K562 (cell line): ENCODE data around the gene RASD2. TPM values are rescaled to one million over a fixed set of nuclear protein-coding genes. Genes with fewer than 3 reads are reported as not detected.

Experiments used
- ARID1B ChIP-seq: fragments of 450-650 bp; IDR thresholded peaks from 2 replicates; pipeline ENCODE4 v1.6.1; 2016; ENCODE audit warnings: antibody characterized with exemption, mild to moderate bottlenecking, inconsistent platforms
- ATF7 ChIP-seq: fragments of 450-650 bp; IDR thresholded peaks from 2 replicates; pipeline ENCODE4 v1.7.1; 2014; ENCODE audit warnings: mild to moderate bottlenecking, moderate library complexity
- BRD9 ChIP-seq: fragments of 450-650 bp; IDR thresholded peaks from 2 replicates; pipeline ENCODE4 v1.6.1; 2018; ENCODE audit warnings: low read depth; ENCODE audit not compliant: partially characterized antibody
- DACH1 ChIP-seq: fragments of 450-650 bp; IDR thresholded peaks from 2 replicates; pipeline ENCODE4 v1.6.1; 2018; ENCODE audit not compliant: partially characterized antibody
- ELK1 ChIP-seq: sonication (generic); formaldehyde crosslinking; IDR thresholded peaks from 2 replicates; pipeline ENCODE4 v1.8.1; 2022; ENCODE audit warnings: missing genetic modification reagents
- GATAD2B ChIP-seq: fragments of 450-650 bp; IDR thresholded peaks from 2 replicates; pipeline ENCODE4 v1.6.1; 2017; ENCODE audit warnings: mild to moderate bottlenecking, borderline replicate concordance
- IRF2 ChIP-seq: sonication (generic); formaldehyde crosslinking; IDR thresholded peaks from 2 replicates; pipeline ENCODE4 v1.8.1; 2022; ENCODE audit warnings: mild to moderate bottlenecking, missing genetic modification reagents
- KDM4B ChIP-seq, 2 experiments: fragments of 450-650 bp in 1 of 2; sonication (generic) in 1 of 2; IDR thresholded peaks; 2 replicates each; pipeline ENCODE4 v1.6.1; 2016 to 2017; ENCODE audit warnings: borderline replicate concordance in 2 of 2, antibody characterized with exemption in 1 of 2, low read depth in 1 of 2, mild to moderate bottlenecking in 1 of 2
- MAZ ChIP-seq, 2 experiments: fragments of 450-650 bp in 1 of 2; sonication (generic) in 1 of 2; formaldehyde crosslinking; IDR thresholded peaks in 1 of 2; conservative IDR thresholded peaks in 1 of 2; 2 replicates each; pipeline versions ENCODE4 v1.4.0 to v1.5.0; 2020; ENCODE audit warnings: mild to moderate bottlenecking in 1 of 2, missing genetic modification reagents in 1 of 2
- MEF2A ChIP-seq: IDR thresholded peaks from 2 replicates; pipeline ENCODE4 v1.6.1; 2011; ENCODE audit warnings: low read depth, mild to moderate bottlenecking, low read length, moderate library complexity; ENCODE audit not compliant: control insufficient read depth
- NCOA6 ChIP-seq: fragments of 450-650 bp; IDR thresholded peaks from 2 replicates; pipeline ENCODE4 v1.6.1; 2017; ENCODE audit warnings: mild to moderate bottlenecking
- NONO ChIP-seq, 2 experiments: fragments of 200-400 bp in 1 of 2; fragments of 450-650 bp in 1 of 2; formaldehyde crosslinking in 1 of 2; IDR thresholded peaks; 2 replicates each; pipeline ENCODE4 v1.6.1; 2017; ENCODE audit warnings: low read depth in 2 of 2, mild to moderate bottlenecking in 2 of 2, moderate library complexity in 2 of 2, low read length in 1 of 2
- PTBP1 ChIP-seq: fragments of 200-400 bp; formaldehyde crosslinking; IDR thresholded peaks from 2 replicates; pipeline ENCODE4 v1.6.1; 2017; ENCODE audit warnings: low read depth, low read length
- RNF2 ChIP-seq: sonication (generic); IDR thresholded peaks from 2 replicates; pipeline ENCODE4 v1.6.1; 2016
- SAFB ChIP-seq: fragments of 200-400 bp; formaldehyde crosslinking; IDR thresholded peaks from 2 replicates; pipeline ENCODE4 v1.6.1; 2017; ENCODE audit warnings: low read depth, low read length, borderline replicate concordance
- SAP30 ChIP-seq: fragments of 200-600 bp; sonication (generic); IDR thresholded peaks from 2 replicates; pipeline ENCODE4 v1.6.1; 2012; ENCODE audit warnings: borderline replicate concordance, low read depth, mild to moderate bottlenecking, moderate library complexity, low read length, control low read depth, inconsistent platforms; ENCODE audit not compliant: insufficient read depth, poor library complexity, severe bottlenecking
- SIRT6 ChIP-seq: IDR thresholded peaks from one replicate; pipeline ENCODE4 v1.6.1; 2012; ENCODE audit warnings: low read depth, mild to moderate bottlenecking, control low read depth, inconsistent platforms, low read length, moderate library complexity
- ZNF274 ChIP-seq: IDR thresholded peaks from 2 replicates; pipeline ENCODE4 v1.6.1; 2011; ENCODE audit warnings: low read depth, mild to moderate bottlenecking, low read length, moderate library complexity, borderline replicate concordance
- polyA plus RNA-seq, 8 experiments: library from polyadenylated mRNA; depleted of rRNA in 4 of 8; stranded (reverse) in 5 of 8; unstranded in 3 of 8; fragments of >200 nt; fragmentation: Nextera tagmentation in 2 of 8; fragmentation: Illumina TruSeq in 1 of 8; extraction: Ambion mirVana in 2 of 8; extraction: Trizol in 1 of 8; gene quantifications; 2 replicates each; pipeline versions ENCODE4 v1.2.1 to v1.2.3, GENCODE V29; 2011 to 2014; ENCODE audit warnings: inconsistent platforms in 1 of 8, missing spikeins in 1 of 8
- total RNA-seq, 7 experiments: library from RNA; depleted of rRNA in 6 of 7; stranded (reverse); fragments of >200 nt in 6 of 7; fragmentation: Illumina TruSeq in 2 of 7; extraction: Trizol in 2 of 7; gene quantifications; 2 replicates each; pipeline versions ENCODE4 v1.2.1 to v1.2.3, GENCODE V29; 2011 to 2021; ENCODE audit warnings: low replicate concordance in 1 of 7
- TF ChIP-seq, protein P1 (sequence below): fragments of 450-650 bp; formaldehyde crosslinking; IDR thresholded peaks from 2 replicates; pipeline ENCODE4 v1.4.0; 2020; ENCODE audit warnings: mild to moderate bottlenecking
- TF ChIP-seq, protein P2 (sequence below), 2 experiments: fragments of 450-650 bp in 1 of 2; sonication (generic) in 1 of 2; formaldehyde crosslinking in 1 of 2; IDR thresholded peaks in 1 of 2; conservative IDR thresholded peaks in 1 of 2; 2 replicates each; pipeline versions ENCODE4 v1.6.1 to v1.8.1; 2016 to 2023; ENCODE audit warnings: mild to moderate bottlenecking in 2 of 2, moderate library complexity in 2 of 2, inconsistent platforms in 1 of 2, missing genetic modification reagents in 1 of 2

RASD2 gene
- total and polyA plus RNA-seq, 9 of the 15 experiments (the other 6 are each of a cell fraction or from before 2014, with no cell fraction given) = 0.05 TPM; not detected in 8

DNA sequence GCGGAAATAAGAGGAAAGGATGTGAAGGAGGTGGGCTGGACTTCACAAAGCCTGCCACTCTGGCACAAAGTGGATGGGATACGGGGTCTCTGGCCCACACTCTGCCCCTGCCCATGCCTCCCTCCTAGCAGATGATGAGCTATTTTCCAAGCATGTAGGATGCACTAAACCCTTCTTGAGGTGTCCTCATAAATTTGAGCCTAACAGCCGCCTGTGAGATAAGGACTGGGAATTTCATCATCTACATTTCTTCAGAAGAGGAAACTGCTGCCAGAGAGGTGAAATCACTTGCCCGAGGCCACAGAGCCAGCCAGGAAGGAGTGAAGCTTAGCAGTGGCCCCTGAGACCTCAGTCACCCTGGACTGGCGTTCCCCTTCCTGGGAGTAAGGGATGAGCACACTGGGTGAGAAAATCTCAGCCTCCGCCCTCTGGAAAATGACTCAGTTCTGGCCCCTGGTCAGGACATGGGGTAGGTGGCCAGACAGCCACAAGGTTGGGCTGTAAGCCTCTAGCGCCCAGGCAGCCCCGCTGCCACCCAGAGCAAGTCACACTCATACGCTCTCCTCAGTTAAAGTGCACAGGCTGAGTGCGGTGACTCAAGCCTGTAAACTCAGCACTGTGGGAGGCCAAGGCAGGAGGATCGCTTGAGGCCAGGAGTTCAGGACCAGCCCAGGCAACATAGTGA lies 48.6 kb downstream of the RASD2 start (continued):
- TF ChIP-seq ELK1 (CRISPR knock-in tag) = no peak
- no peak; the same call in 1 of the 2 replicates for TF ChIP-seq ATF7
- no peak for TF ChIP-seq PTBP1
- no peak for TF ChIP-seq NCOA6
- no peak for TF ChIP-seq GATAD2B
- no peak for TF ChIP-seq NONO (IDR thresholded peaks at IDR 0.05; ENCODE audit: low read depth in 2 of 2, low read length in 1 of 2)
- TF ChIP-seq RNF2 = no peak
- TF ChIP-seq ARID1B = peak; percentile 44; the same call in 1 of the 2 replicates
- TF ChIP-seq KDM4B (IDR thresholded peaks at IDR 0.05; ENCODE audit: borderline replicate concordance in 2 of 2, low read depth in 1 of 2) = no peak
- no peak for TF ChIP-seq MEF2A
- TF ChIP-seq SAP30 = no peak
- TF ChIP-seq DACH1 = no peak
- TF ChIP-seq IRF2 (CRISPR knock-in tag) = no peak
- TF ChIP-seq MAZ (CRISPR knock-in tag; conservative IDR thresholded peaks at IDR 0.05 in 1 of 2, IDR thresholded peaks at IDR 0.05 in 1 of 2) = 0 out of 4 replicates have a peak, but pooled peaks of 1 of the 2 experiments have one; percentile 13
- TF ChIP-seq, protein P1, sequence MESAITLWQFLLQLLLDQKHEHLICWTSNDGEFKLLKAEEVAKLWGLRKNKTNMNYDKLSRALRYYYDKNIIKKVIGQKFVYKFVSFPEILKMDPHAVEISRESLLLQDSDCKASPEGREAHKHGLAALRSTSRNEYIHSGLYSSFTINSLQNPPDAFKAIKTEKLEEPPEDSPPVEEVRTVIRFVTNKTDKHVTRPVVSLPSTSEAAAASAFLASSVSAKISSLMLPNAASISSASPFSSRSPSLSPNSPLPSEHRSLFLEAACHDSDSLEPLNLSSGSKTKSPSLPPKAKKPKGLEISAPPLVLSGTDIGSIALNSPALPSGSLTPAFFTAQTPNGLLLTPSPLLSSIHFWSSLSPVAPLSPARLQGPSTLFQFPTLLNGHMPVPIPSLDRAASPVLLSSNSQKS (CRISPR knock-in tag) = no peak
- no peak for TF ChIP-seq ZNF274
- TF ChIP-seq SAFB = no peak
- TF ChIP-seq, protein P2, sequence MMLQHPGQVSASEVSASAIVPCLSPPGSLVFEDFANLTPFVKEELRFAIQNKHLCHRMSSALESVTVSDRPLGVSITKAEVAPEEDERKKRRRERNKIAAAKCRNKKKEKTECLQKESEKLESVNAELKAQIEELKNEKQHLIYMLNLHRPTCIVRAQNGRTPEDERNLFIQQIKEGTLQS (IDR thresholded peaks at IDR 0.05) = peak; percentile 91
- TF ChIP-seq, protein P2 (CRISPR knock-in tag; conservative IDR thresholded peaks at IDR 0.05) = no peak
- TF ChIP-seq SIRT6 = no peak
- TF ChIP-seq BRD9 = no peak
